Measurements from ENCODE around the gene MAP3K19.
"Not testable (repeated sequence)": the region's sequence is repeated elsewhere in the genome, so short reads cannot be mapped to it uniquely, and the experiment has no call there.

MAP3K19 gene

GRCh38 chr2:134982603-134983002 lies 64.6 kb downstream of the MAP3K19 start:
- no peak for DNase-seq

DNA sequence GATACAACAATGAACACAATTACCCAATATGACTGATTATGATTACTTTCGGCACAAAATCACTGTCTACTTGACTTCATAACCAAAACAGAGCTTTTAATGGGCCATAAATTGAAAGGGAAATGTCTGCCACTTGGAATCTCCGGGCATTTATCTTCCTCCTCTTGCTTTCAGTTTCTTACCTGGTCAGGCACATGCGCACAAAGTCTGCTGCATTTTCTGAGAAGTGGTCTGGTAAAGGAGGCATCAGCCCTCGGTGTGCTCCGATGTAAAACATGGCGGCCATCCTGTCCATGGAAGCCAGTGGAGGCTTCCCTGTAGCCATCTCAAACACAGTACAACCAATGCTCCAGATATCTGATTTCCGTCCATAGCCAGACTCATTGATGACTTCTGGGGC lies 66.6 kb downstream of the MAP3K19 start:
- no peak for DNase-seq

DNA sequence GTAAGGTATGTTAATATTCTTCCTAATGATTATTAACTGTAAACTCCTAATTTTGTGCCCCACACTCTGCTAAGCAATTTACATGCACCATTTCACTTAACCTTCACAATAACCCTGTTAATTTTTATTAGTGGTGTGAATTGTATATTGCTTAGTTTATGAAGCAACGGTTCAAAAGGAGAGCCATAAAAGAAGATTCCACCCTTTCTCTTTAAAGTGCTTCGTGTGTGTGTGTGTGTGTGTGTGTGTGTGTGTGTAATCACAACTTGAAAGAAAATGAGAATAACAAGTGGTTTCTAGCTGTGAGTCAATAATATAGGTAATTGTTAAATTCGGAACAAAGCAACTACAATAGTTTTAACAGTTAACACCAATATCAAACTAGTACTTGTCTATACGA lies 68.0 kb downstream of the MAP3K19 start:
- DNase-seq: no peak

DNA sequence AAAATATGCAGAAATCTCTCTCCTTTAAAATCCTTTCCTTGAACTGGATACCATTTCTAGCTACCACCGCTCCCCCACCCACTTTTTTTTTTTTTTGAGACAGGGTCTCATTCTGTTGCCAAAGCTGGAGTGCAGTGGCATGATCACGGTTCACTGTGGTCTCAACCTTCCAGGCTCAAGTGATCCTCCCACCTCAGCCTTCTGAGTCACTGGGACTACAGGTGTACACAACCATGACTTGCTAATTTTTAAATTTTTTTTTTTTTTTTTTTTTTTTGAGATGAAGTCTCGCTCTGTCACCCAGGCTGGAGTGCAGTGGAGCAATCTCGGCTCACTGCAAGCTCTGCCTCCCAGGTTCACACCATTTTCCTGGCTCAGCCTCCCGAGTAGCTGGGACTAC lies 70.1 kb downstream of the MAP3K19 start:
- DNase-seq: not testable (repeated sequence)

DNA sequence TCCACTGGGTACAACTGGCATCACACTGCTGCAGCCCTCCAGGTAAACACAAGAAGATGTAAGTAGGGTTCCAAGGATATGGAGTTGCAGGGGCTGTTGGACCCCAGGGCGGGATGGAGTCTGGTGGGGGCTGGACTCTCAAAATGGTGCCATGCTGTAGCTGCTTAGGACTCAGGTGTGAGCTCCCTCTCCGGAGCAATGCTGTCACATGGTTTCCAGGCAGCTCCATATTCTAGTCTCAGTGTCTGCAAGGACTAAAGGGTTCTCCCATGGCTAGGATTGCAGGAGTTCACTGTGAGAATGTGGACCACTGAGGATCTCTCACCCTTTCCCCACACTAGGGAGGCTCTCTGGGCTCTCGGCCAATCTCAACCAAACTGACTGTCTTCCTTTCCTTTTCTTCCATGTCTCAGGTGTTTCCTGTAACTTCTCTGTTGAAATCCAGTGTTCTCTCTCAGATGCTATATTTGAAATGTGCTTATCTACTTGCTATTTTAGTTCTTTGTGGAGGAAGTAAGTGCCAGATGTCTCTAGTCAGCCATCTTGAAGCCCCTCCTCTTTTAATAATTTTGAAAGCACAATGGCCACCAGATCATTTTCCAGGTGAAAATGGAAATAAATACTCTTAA lies 71.1 kb downstream of the MAP3K19 start:
- DNase-seq: no peak

- DNase-seq: no peak
Observed at GRCh38 chr2:134975281-134976009, 71.8 kb downstream of the MAP3K19 start.

GRCh38 chr2:134973241-134974138 lies 73.8 kb downstream of the MAP3K19 start:
- DNase-seq: no peak

GRCh38 chr2:134967166-134967565 lies 80.1 kb downstream of the MAP3K19 start:
- not testable (repeated sequence) for DNase-seq

GRCh38 chr2:134957477-134957876 lies 89.8 kb downstream of the MAP3K19 start:
- DNase-seq: no peak

- DNase-seq: no peak
Observed at GRCh38 chr2:134955744-134956143, 91.5 kb downstream of the MAP3K19 start.

DNA sequence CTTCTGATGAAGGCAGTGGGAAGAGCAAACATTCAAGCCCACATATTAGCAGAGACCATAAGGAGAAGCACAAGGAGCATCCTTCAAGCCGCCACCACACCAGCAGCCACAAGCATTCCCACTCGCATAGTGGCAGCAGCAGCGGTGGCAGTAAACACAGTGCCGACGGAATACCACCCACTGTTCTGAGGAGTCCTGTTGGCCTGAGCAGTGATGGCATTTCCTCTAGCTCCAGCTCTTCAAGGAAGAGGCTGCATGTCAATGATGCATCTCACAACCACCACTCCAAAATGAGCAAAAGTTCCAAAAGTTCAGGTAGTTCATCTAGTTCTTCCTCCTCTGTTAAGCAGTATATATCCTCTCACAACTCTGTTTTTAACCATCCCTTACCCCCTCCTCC lies 93.2 kb downstream of the MAP3K19 start:
- no peak for DNase-seq

DNA sequence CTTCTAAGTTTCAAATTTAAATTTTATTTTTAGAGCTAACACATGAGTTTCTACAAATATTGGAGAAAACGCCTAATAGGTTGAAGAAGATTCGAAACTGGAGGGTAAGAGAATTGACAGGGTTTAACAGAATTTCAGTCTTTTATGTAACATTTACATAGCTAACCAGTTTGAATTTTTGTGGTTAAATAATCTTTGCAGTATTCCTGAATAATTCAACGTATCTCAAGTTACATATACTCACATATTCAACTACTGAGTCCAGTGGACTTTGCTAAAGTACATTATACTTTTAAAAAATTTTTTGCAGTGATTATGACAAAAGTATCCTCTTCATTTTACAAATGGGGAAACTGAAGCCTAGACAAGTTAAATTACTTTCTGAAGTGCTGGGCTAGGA lies 94.6 kb downstream of the MAP3K19 start:
- no peak for DNase-seq

- no peak for DNase-seq
Observed at GRCh38 chr2:134950886-134951285, 96.4 kb downstream of the MAP3K19 start.

- no peak for DNase-seq
Observed at GRCh38 chr2:134949981-134950708, 97.1 kb downstream of the MAP3K19 start.

DNA sequence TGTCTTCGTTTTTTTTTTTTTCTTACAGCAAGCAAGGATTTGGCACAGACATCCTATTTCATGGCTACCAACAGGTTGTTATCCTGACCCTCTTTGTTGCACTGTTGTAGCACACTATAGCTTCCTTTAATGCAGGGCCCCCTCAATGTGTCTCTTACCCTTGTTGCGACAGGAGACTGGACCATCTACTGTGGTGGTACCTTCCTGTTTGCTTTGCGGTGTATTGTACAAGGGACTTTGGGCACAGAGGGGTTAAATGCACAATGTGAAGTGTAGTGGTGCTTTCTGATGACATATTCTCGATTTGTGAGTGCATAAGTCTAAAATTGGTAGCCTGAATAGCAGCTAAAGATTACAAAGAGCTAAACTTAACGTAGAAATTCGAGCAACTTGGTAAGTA lies 101.2 kb downstream of the MAP3K19 start:
- DNase-seq: no peak

- DNase-seq: no peak
Observed at GRCh38 chr2:134944975-134945374, 102.3 kb downstream of the MAP3K19 start.

GRCh38 chr2:134943540-134943939 lies 103.7 kb downstream of the MAP3K19 start:
- no peak for DNase-seq

DNA sequence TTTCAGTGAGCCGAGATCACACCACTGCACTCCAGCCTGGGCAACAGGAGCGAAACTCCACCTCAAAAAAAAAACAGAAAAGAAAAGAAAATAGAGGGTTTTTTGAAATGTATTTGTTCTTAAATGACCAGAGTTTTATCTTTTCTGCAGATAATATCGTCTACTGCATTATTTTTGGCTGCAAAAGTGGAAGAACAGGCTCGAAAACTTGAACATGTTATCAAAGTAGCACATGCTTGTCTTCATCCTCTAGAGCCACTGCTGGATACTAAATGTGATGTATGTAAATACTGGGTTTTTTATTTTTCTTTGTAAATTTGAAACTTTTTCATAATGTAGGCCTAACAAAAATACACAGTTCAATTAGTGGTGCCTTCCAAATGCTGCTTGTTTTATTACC lies 110.6 kb downstream of the MAP3K19 start:
- no peak for DNase-seq

DNA sequence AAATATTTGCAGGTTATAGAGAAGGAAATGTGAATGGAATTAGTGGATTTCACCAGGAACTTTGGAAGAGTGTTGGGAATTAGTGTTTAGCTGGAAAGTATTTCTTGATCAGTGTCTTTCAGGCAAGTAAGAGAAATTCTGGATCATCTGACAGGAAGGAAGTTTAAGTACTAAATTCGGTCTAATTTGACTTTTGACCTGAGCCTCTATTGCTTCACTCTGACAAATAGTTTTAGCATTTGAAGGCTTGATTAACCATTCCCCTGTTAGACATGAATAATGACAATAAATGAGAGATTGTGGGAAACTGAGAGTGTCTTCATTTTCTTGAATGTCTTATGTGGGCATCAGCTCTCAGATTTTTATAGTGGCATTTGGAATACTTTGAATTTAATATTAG lies 112.6 kb downstream of the MAP3K19 start:
- no peak for DNase-seq

DNA sequence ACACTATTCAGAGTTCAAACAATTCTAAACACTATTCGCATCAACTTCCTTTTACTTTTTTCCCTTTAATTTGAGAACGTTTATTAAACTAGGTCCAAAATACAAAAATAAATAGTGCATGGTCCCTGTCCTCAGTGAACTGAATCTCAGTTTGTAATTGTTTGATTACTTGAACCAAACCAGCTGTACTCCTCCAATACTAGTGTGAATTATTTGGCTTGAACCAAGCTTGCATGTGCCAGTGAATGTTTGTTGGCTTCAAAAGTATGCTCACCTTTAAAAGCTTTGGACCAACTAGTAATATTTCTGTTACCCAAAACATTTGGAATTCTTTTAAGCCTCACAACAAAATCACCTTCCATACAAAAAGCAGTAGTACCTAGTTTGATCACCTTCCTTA lies 113.1 kb downstream of the MAP3K19 start:
- no peak for DNase-seq

GRCh38 chr2:134933732-134934131 lies 113.5 kb downstream of the MAP3K19 start:
- DNase-seq: no peak

DNA sequence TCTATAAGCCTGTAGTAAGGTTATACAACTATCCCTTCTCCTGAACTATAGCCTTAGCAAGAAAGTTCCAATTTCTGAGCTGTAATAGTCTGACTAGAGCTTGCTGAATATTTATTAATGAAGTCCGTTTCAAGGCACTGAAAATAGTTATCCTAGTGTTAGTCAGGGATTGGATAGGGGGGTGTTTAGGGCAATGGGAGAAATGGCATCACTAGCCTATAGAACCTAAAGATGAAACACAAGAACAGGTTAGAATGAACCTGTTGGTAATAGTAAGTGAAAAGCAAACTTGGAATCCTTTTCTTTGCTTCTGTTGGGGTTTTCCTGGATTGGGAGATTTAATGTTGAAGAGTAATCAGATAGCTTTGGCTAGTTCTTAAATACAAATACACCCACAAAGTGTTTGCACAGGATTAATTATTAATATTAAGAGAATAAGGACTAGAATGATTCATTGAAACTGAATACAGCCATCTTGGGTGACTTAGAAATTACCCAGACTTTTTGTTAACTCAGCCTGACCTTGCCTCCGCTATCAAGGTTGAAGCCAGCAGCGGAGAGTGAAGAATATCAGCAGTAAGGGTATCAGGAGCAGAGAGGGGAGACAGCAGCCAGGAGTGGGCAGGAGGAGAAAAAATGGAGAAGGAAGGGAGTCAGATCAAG lies 114.3 kb downstream of the MAP3K19 start:
- no peak for DNase-seq

GRCh38 chr2:134927195-134927594 lies 120.1 kb downstream of the MAP3K19 start:
- DNase-seq: no peak
